ENCODE data around the gene TNNT1. TPM values are rescaled to one million over a fixed set of nuclear protein-coding genes. Genes with fewer than 3 reads are reported as not detected.
A peak's percentile ranks its signal among the peaks of the same experiment; 100 is the strongest.
"Not testable (repeated sequence)": the region's sequence is repeated elsewhere in the genome, so short reads cannot be mapped to it uniquely, and the experiment has no call there.

TNNT1 gene
- polyA plus RNA-seq, 3 donors from 2014 or later = not detected

- Mint-ChIP-seq H3K4me1 (peaks cover 33 to 41% of the 10 kb centered on the region in 2 donors), H3K4me3 (peak within 1 kb of the TSS; percentile 95 to 100 (median 99)), H3K27ac (peak within 1 kb of the TSS; percentile 90 to 99 (median 94)), H3K9me3 (peaks cover 0 to 1% (median 0%) of the 10 kb centered on the region in 6 donors), H3K36me3 (peaks cover 0 to 3% (median 0%) of the 10 kb centered on the region in 3 donors), H3K27me3 (ENCODE audit: low read depth in 3 of 3) (peaks cover 11 to 14% (median 14%) of the 10 kb centered on the region in 3 donors)
- DNase-seq = peak in 1 of 3 donors; percentile 15
These were observed 31.9 kb downstream of the TNNT1 start, which contains the start of gene PPP1R12C for GRCh38 chr19:55116859-55117662. PPP1R12C (minus strand) TSS chr19:55117637; CDS start chr19:55117543, 94 bp downstream.

GRCh38 chr19:55116232-55116858 lies 32.7 kb downstream of the TNNT1 start:
- peaks cover 0 to 3% (median 0%) of the 10 kb centered on the region in 3 donors for H3K36me3 Mint-ChIP-seq
- peak; percentile 40 to 45 (median 40) for DNase-seq
- H3K9me3 Mint-ChIP-seq = peaks cover 0 to 1% (median 0%) of the 10 kb centered on the region in 6 donors
- peaks cover 11 to 14% (median 14%) of the 10 kb centered on the region in 3 donors for H3K27me3 Mint-ChIP-seq (ENCODE audit: low read depth in 3 of 3)
- peak overlapping the region; percentile 93 to 99 (median 97) for H3K4me3 Mint-ChIP-seq
- peak overlapping the region; percentile 90 to 99 (median 94) for H3K27ac Mint-ChIP-seq
- H3K4me1 Mint-ChIP-seq = peaks cover 33 to 41% of the 10 kb centered on the region in 2 donors

- H3K9me3 Mint-ChIP-seq = peaks cover 0 to 1% (median 0%) of the 10 kb centered on the region in 6 donors
- H3K4me3 Mint-ChIP-seq = peak overlapping the region; percentile 93 to 99 (median 97)
- DNase-seq = no peak
- peaks cover 0 to 3% (median 0%) of the 10 kb centered on the region in 3 donors for H3K36me3 Mint-ChIP-seq
- H3K27me3 Mint-ChIP-seq (ENCODE audit: low read depth in 3 of 3) = peaks cover 10 to 14% (median 11%) of the 10 kb centered on the region in 3 donors
- peak overlapping the region; percentile 90 to 99 (median 94) for H3K27ac Mint-ChIP-seq
- peaks cover 33 to 43% of the 10 kb centered on the region in 2 donors for H3K4me1 Mint-ChIP-seq
These were observed 33.5 kb downstream of the TNNT1 start for GRCh38 chr19:55115446-55116065.

GRCh38 chr19:55114566-55115145 lies 34.4 kb downstream of the TNNT1 start:
- peaks cover 0 to 3% (median 0%) of the 10 kb centered on the region in 3 donors for H3K36me3 Mint-ChIP-seq
- peaks cover 6 to 14% (median 11%) of the 10 kb centered on the region in 3 donors for H3K27me3 Mint-ChIP-seq (ENCODE audit: low read depth in 3 of 3)
- H3K4me3 Mint-ChIP-seq = peak overlapping the region in 4 of 5 donors; percentile 61 to 97 (median 93)
- H3K4me1 Mint-ChIP-seq = peaks cover 33 to 45% of the 10 kb centered on the region in 2 donors
- peak overlapping the region in 3 of 6 donors; percentile 57 to 99 (median 95) for H3K27ac Mint-ChIP-seq
- peaks cover 0 to 1% (median 0%) of the 10 kb centered on the region in 6 donors for H3K9me3 Mint-ChIP-seq
- no peak for DNase-seq

GRCh38 chr19:55113570-55114039 lies 35.4 kb downstream of the TNNT1 start:
- H3K9me3 Mint-ChIP-seq = peaks cover 0 to 1% (median 0%) of the 10 kb centered on the region in 6 donors
- H3K36me3 Mint-ChIP-seq = peaks cover 0 to 5% (median 3%) of the 10 kb centered on the region in 3 donors
- H3K27me3 Mint-ChIP-seq (ENCODE audit: low read depth in 3 of 3) = peaks cover 6 to 15% (median 11%) of the 10 kb centered on the region in 3 donors
- H3K4me3 Mint-ChIP-seq = no peak overlapping the region
- H3K27ac Mint-ChIP-seq = peak overlapping the region in 1 of 6 donors; percentile 17
- peaks cover 33 to 43% of the 10 kb centered on the region in 2 donors for H3K4me1 Mint-ChIP-seq
- DNase-seq = no peak

- no peak overlapping the region for H3K4me3 Mint-ChIP-seq
- H3K27ac Mint-ChIP-seq = no peak overlapping the region
- H3K9me3 Mint-ChIP-seq = peaks cover 0 to 1% (median 0%) of the 10 kb centered on the region in 6 donors
- H3K27me3 Mint-ChIP-seq (ENCODE audit: low read depth in 3 of 3) = peaks cover 6 to 15% (median 11%) of the 10 kb centered on the region in 3 donors
- H3K4me1 Mint-ChIP-seq = peaks cover 27 to 38% of the 10 kb centered on the region in 2 donors
- peaks cover 0 to 7% (median 3%) of the 10 kb centered on the region in 3 donors for H3K36me3 Mint-ChIP-seq
- no peak for DNase-seq
These were observed 36.0 kb downstream of the TNNT1 start for GRCh38 chr19:55112777-55113569.

- no peak overlapping the region for H3K27ac Mint-ChIP-seq
- H3K4me3 Mint-ChIP-seq = no peak overlapping the region
- H3K27me3 Mint-ChIP-seq (ENCODE audit: low read depth in 3 of 3) = peaks cover 2 to 10% (median 7%) of the 10 kb centered on the region in 3 donors
- DNase-seq = no peak
- H3K36me3 Mint-ChIP-seq = peaks cover 0 to 7% (median 3%) of the 10 kb centered on the region in 3 donors
- peaks cover 0 to 1% (median 0%) of the 10 kb centered on the region in 6 donors for H3K9me3 Mint-ChIP-seq
- peaks cover 21 to 34% of the 10 kb centered on the region in 2 donors for H3K4me1 Mint-ChIP-seq
These were observed 36.7 kb downstream of the TNNT1 start for GRCh38 chr19:55112246-55112776.

- H3K27me3 Mint-ChIP-seq (ENCODE audit: low read depth in 3 of 3) = peaks cover 2 to 4% (median 3%) of the 10 kb centered on the region in 3 donors
- no peak for DNase-seq
- peaks cover 16 to 32% of the 10 kb centered on the region in 2 donors for H3K4me1 Mint-ChIP-seq
- H3K27ac Mint-ChIP-seq = peak overlapping the region in 1 of 6 donors; percentile 26
- no peak overlapping the region for H3K4me3 Mint-ChIP-seq
- no peaks in the 10 kb centered on the region for H3K9me3 Mint-ChIP-seq
- peaks cover 0 to 7% (median 7%) of the 10 kb centered on the region in 3 donors for H3K36me3 Mint-ChIP-seq
These were observed 37.7 kb downstream of the TNNT1 start for GRCh38 chr19:55111238-55111831.

GRCh38 chr19:55109527-55110291 lies 39.3 kb downstream of the TNNT1 start:
- DNase-seq = no peak
- H3K27me3 Mint-ChIP-seq (ENCODE audit: low read depth in 3 of 3) = peaks cover 0 to 1% (median 0%) of the 10 kb centered on the region in 3 donors
- no peaks in the 10 kb centered on the region for H3K9me3 Mint-ChIP-seq
- no peak overlapping the region for H3K4me3 Mint-ChIP-seq
- peaks cover 0 to 10% (median 4%) of the 10 kb centered on the region in 3 donors for H3K36me3 Mint-ChIP-seq
- no peak overlapping the region for H3K27ac Mint-ChIP-seq
- peaks cover 0 to 16% of the 10 kb centered on the region in 2 donors for H3K4me1 Mint-ChIP-seq

- H3K36me3 Mint-ChIP-seq = peaks cover 5 to 23% (median 9%) of the 10 kb centered on the region in 3 donors
- H3K27ac Mint-ChIP-seq; H3K27me3 Mint-ChIP-seq (ENCODE audit: low read depth in 3 of 3); H3K9me3 Mint-ChIP-seq; DNase-seq; H3K4me1 Mint-ChIP-seq; H3K4me3 Mint-ChIP-seq: not testable (repeated sequence)
These were observed 41.8 kb downstream of the TNNT1 start for GRCh38 chr19:55107252-55107651.

- Mint-ChIP-seq H3K9me3 (peaks cover 0 to 1% (median 0%) of the 10 kb centered on the region in 6 donors), H3K4me3 (no peak overlapping the region), H3K27me3 (ENCODE audit: low read depth in 3 of 3) (peaks cover 0 to 1% (median 0%) of the 10 kb centered on the region in 3 donors), H3K4me1 (peaks cover 0 to 6% of the 10 kb centered on the region in 2 donors), H3K27ac (peak overlapping the region in 1 of 6 donors; percentile 50), H3K36me3 (peaks cover 5 to 28% (median 14%) of the 10 kb centered on the region in 3 donors)
- DNase-seq = no peak
These were observed 42.4 kb downstream of the TNNT1 start for GRCh38 chr19:55106591-55106990.
